BLaER1 (cell line): Measurements from ENCODE around the gene PTPRD.

ENCODE experiments used
- H3K27ac ChIP-seq: shearing (Covaris generic); formaldehyde crosslinking; 2 replicates; pipeline ENCODE4 v1.8.1; 2022
- H3K27me3 ChIP-seq: shearing (Covaris generic); formaldehyde crosslinking; 2 replicates; pipeline ENCODE4 v1.8.1; 2022
- H3K36me3 ChIP-seq: shearing (Covaris generic); formaldehyde crosslinking; 2 replicates; pipeline ENCODE4 v1.8.1; 2022
- H3K4me1 ChIP-seq: shearing (Covaris generic); formaldehyde crosslinking; 2 replicates; pipeline ENCODE4 v1.8.1; 2022
- H3K4me2 ChIP-seq: shearing (Covaris generic); formaldehyde crosslinking; 2 replicates; pipeline ENCODE4 v1.8.1; 2022
- H3K4me3 ChIP-seq: shearing (Covaris generic); formaldehyde crosslinking; 2 replicates; pipeline ENCODE4 v1.8.1; 2022
- H3K9ac ChIP-seq: shearing (Covaris generic); formaldehyde crosslinking; 2 replicates; pipeline ENCODE4 v1.8.1; 2022
- H3K9me3 ChIP-seq: shearing (Covaris generic); formaldehyde crosslinking; 2 replicates; pipeline ENCODE4 v1.8.1; 2022
- H4K20me1 ChIP-seq: shearing (Covaris generic); formaldehyde crosslinking; 2 replicates; pipeline ENCODE4 v1.8.1; 2022
- Cebpa-rat ChIP-seq: shearing (Covaris generic); IDR thresholded peaks from 2 replicates; pipeline ENCODE4 v1.8.1; 2022

Gene PTPRD

GRCh38 chr9:8400378-8400777, 2212.4 kb downstream of the PTPRD start:
- H3K9me3 ChIP-seq = no peaks in the 10 kb centered on the region
- H3K9ac ChIP-seq = no peak overlapping the region
- H4K20me1 ChIP-seq = no peaks in the 10 kb centered on the region
- H3K4me1 ChIP-seq = no peaks in the 10 kb centered on the region
- no peak for TF ChIP-seq Cebpa-rat
- no peak overlapping the region for H3K27ac ChIP-seq
- no peaks in the 10 kb centered on the region for H3K36me3 ChIP-seq
- no peak overlapping the region for H3K4me2 ChIP-seq
- no peak overlapping the region for H3K4me3 ChIP-seq
- no peaks in the 10 kb centered on the region for H3K27me3 ChIP-seq

- no peak overlapping the region for H3K9ac ChIP-seq
- no peaks in the 10 kb centered on the region for H3K36me3 ChIP-seq
- no peak overlapping the region for H3K4me3 ChIP-seq
- H3K27me3 ChIP-seq = no peaks in the 10 kb centered on the region
- no peaks in the 10 kb centered on the region for H3K4me1 ChIP-seq
- H3K4me2 ChIP-seq = no peak overlapping the region
- H3K9me3 ChIP-seq = no peaks in the 10 kb centered on the region
- no peak for TF ChIP-seq Cebpa-rat
- H4K20me1 ChIP-seq = no peaks in the 10 kb centered on the region
- H3K27ac ChIP-seq = no peak overlapping the region
Observed at GRCh38 chr9:8395022-8395421, 2217.8 kb downstream of the PTPRD start.

- Histone ChIP-seq H3K4me2 (no peak overlapping the region), H3K4me3 (no peak overlapping the region), H4K20me1 (no peaks in the 10 kb centered on the region), H3K9me3 (no peaks in the 10 kb centered on the region), H3K36me3 (no peaks in the 10 kb centered on the region), H3K27ac (no peak overlapping the region), H3K4me1 (no peaks in the 10 kb centered on the region), H3K9ac (no peak overlapping the region), H3K27me3 (no peaks in the 10 kb centered on the region)
- no peak for TF ChIP-seq Cebpa-rat
Observed at GRCh38 chr9:8394341-8394740, 2218.5 kb downstream of the PTPRD start.

GRCh38 chr9:8392866-8393265, 2219.9 kb downstream of the PTPRD start:
- Histone ChIP-seq H3K27me3 (no peaks in the 10 kb centered on the region), H3K9ac (no peak overlapping the region), H4K20me1 (no peaks in the 10 kb centered on the region), H3K27ac (no peak overlapping the region), H3K4me3 (no peak overlapping the region), H3K4me2 (no peak overlapping the region), H3K36me3 (no peaks in the 10 kb centered on the region), H3K9me3 (no peaks in the 10 kb centered on the region), H3K4me1 (no peaks in the 10 kb centered on the region)
- TF ChIP-seq Cebpa-rat = no peak

GRCh38 chr9:8391566-8391965, 2221.2 kb downstream of the PTPRD start:
- TF ChIP-seq Cebpa-rat = no peak
- Histone ChIP-seq H3K27me3 (no peaks in the 10 kb centered on the region), H4K20me1 (no peaks in the 10 kb centered on the region), H3K4me3 (no peak overlapping the region), H3K9me3 (no peaks in the 10 kb centered on the region), H3K9ac (no peak overlapping the region), H3K4me2 (no peak overlapping the region), H3K27ac (no peak overlapping the region), H3K4me1 (no peaks in the 10 kb centered on the region), H3K36me3 (no peaks in the 10 kb centered on the region)

- Histone ChIP-seq H3K9ac (no peak overlapping the region), H3K36me3 (no peaks in the 10 kb centered on the region), H3K4me2 (no peak overlapping the region), H3K9me3 (no peaks in the 10 kb centered on the region), H3K27me3 (no peaks in the 10 kb centered on the region), H3K4me3 (no peak overlapping the region), H3K27ac (no peak overlapping the region), H3K4me1 (no peaks in the 10 kb centered on the region), H4K20me1 (no peaks in the 10 kb centered on the region)
- no peak for TF ChIP-seq Cebpa-rat
Observed at GRCh38 chr9:8391132-8391531, 2221.7 kb downstream of the PTPRD start.

GRCh38 chr9:8390571-8390970, 2222.2 kb downstream of the PTPRD start:
- Histone ChIP-seq H3K4me3 (no peak overlapping the region), H3K4me2 (no peak overlapping the region), H3K4me1 (no peaks in the 10 kb centered on the region), H3K9ac (no peak overlapping the region), H3K9me3 (no peaks in the 10 kb centered on the region), H3K27ac (no peak overlapping the region), H4K20me1 (no peaks in the 10 kb centered on the region), H3K36me3 (no peaks in the 10 kb centered on the region), H3K27me3 (no peaks in the 10 kb centered on the region)
- TF ChIP-seq Cebpa-rat = no peak

- no peaks in the 10 kb centered on the region for H3K4me1 ChIP-seq
- H3K4me3 ChIP-seq = no peak overlapping the region
- H3K9ac ChIP-seq = no peak overlapping the region
- H3K36me3 ChIP-seq = no peaks in the 10 kb centered on the region
- H3K4me2 ChIP-seq = no peak overlapping the region
- no peaks in the 10 kb centered on the region for H3K27me3 ChIP-seq
- TF ChIP-seq Cebpa-rat = no peak
- H3K9me3 ChIP-seq = no peaks in the 10 kb centered on the region
- no peak overlapping the region for H3K27ac ChIP-seq
- H4K20me1 ChIP-seq = no peaks in the 10 kb centered on the region
Observed at GRCh38 chr9:8389531-8389930, 2223.3 kb downstream of the PTPRD start.

- Histone ChIP-seq H3K36me3 (no peaks in the 10 kb centered on the region), H3K9me3 (no peaks in the 10 kb centered on the region), H3K4me3 (no peak overlapping the region), H3K9ac (no peak overlapping the region), H3K27me3 (no peaks in the 10 kb centered on the region), H3K4me1 (no peaks in the 10 kb centered on the region), H3K4me2 (no peak overlapping the region), H4K20me1 (no peaks in the 10 kb centered on the region), H3K27ac (no peak overlapping the region)
- no peak for TF ChIP-seq Cebpa-rat
Observed at GRCh38 chr9:8388132-8388531, 2224.7 kb downstream of the PTPRD start.

GRCh38 chr9:8384091-8384490, 2228.7 kb downstream of the PTPRD start:
- TF ChIP-seq Cebpa-rat = no peak
- no peak overlapping the region for H3K9ac ChIP-seq
- no peaks in the 10 kb centered on the region for H3K9me3 ChIP-seq
- no peaks in the 10 kb centered on the region for H4K20me1 ChIP-seq
- no peaks in the 10 kb centered on the region for H3K4me1 ChIP-seq
- no peak overlapping the region for H3K4me2 ChIP-seq
- H3K27me3 ChIP-seq = no peaks in the 10 kb centered on the region
- no peaks in the 10 kb centered on the region for H3K36me3 ChIP-seq
- no peak overlapping the region for H3K27ac ChIP-seq
- no peak overlapping the region for H3K4me3 ChIP-seq

GRCh38 chr9:8382777-8383527, 2229.8 kb downstream of the PTPRD start:
- Histone ChIP-seq H3K36me3 (no peaks in the 10 kb centered on the region), H3K4me3 (no peak overlapping the region)

More at GRCh38 chr9:8382777-8383527, 2229.8 kb downstream of the PTPRD start:
- Histone ChIP-seq H3K4me1 (no peaks in the 10 kb centered on the region), H3K4me2 (no peak overlapping the region), H3K27me3 (no peaks in the 10 kb centered on the region), H3K27ac (no peak overlapping the region), H4K20me1 (no peaks in the 10 kb centered on the region), H3K9ac (no peak overlapping the region), H3K9me3 (no peaks in the 10 kb centered on the region)
- TF ChIP-seq Cebpa-rat = no peak
